Measurements from ENCODE around the gene PHF1. TPM values are rescaled to one million over a fixed set of nuclear protein-coding genes. Genes with fewer than 3 reads are reported as not detected.
A peak's percentile ranks its signal among the peaks of the same experiment; 100 is the strongest.

The PHF1 gene
- total RNA-seq, 4 donors from 2014 or later: 75.3 to 109 (median 88.5) TPM

DNA sequence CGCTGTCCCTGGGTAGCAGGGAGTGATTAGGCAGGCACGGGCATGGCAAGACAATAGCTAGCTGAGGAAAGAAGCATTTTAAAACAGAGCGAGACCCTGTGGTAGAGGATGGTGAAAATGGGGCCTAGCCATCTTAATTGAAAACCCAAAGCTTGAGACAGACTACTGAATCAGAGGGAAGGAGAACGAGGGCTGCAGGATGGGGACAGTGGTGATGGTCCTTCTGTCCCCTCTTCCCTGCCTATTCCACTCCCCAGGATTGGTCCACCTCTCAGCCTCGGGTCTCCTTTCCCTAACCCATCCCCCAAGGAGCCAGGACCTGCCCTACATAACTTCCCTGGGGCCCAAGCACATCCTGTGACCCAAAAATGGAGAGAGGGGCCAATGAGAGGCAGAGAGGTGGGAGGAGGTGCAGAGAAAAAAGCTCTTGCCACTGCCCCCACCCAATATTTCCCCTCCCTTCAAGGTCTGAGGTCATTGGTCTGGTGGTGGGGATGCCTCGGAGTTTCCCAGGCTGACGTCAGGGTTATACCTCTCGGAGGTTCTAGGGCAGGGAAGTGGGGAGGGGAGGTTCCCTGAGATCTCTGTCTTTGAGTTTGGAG lies 8.0 kb downstream of the PHF1 start:
- Histone ChIP-seq H3K36me3 (peaks cover 17 to 24% of the 10 kb centered on the region in 2 donors), H3K27ac (peak overlapping the region; percentile 96 to 98 (median 97)), H3K9me3 (no peaks in the 10 kb centered on the region), H3K27me3 (no peaks in the 10 kb centered on the region), H3K4me3 (replicated peaks in 1 of 3) (peak overlapping the region in 2 of 3 donors; percentile 34 to 44), H3K4me1 (peaks cover 11 to 43% of the 10 kb centered on the region in 2 donors)
- no peak for DNase-seq
- TF ChIP-seq, protein P1, sequence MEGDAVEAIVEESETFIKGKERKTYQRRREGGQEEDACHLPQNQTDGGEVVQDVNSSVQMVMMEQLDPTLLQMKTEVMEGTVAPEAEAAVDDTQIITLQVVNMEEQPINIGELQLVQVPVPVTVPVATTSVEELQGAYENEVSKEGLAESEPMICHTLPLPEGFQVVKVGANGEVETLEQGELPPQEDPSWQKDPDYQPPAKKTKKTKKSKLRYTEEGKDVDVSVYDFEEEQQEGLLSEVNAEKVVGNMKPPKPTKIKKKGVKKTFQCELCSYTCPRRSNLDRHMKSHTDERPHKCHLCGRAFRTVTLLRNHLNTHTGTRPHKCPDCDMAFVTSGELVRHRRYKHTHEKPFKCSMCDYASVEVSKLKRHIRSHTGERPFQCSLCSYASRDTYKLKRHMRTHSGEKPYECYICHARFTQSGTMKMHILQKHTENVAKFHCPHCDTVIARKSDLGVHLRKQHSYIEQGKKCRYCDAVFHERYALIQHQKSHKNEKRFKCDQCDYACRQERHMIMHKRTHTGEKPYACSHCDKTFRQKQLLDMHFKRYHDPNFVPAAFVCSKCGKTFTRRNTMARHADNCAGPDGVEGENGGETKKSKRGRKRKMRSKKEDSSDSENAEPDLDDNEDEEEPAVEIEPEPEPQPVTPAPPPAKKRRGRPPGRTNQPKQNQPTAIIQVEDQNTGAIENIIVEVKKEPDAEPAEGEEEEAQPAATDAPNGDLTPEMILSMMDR (IDR thresholded peaks at IDR 0.05): no peak
- no peak for TF ChIP-seq POLR2A (IDR thresholded peaks at IDR 0.05)
- intact Hi-C loops (cut with DNase I): no loop called here
- WGBS, 2 donors: 44 to 50% methylated on average over 8 of the region's 8 CpGs

GRCh38 chr6:33419580-33420490 lies 9.0 kb downstream of the PHF1 start, which contains the start of gene SYNGAP1:
Gene SYNGAP1 (plus strand): TSS chr6:33420065. CDS start chr6:33420265, 200 bp downstream.
- Histone ChIP-seq H3K36me3 (peaks cover 11 to 13% of the 10 kb centered on the region in 2 donors), H3K9me3 (no peaks in the 10 kb centered on the region), H3K27ac (peak within 1 kb of the TSS; percentile 96 to 98 (median 97)), H3K4me1 (peaks cover 16 to 48% of the 10 kb centered on the region in 2 donors), H3K27me3 (no peaks in the 10 kb centered on the region), H3K4me3 (replicated peaks in 1 of 3) (peak within 1 kb of the TSS in 1 of 3 donors; percentile 12)
- WGBS, 2 donors: 2 to 5% methylated on average over 21 to 22 of the region's 22 CpGs
- TF ChIP-seq POLR2A (IDR thresholded peaks at IDR 0.05): no peak
- TF ChIP-seq, protein P1 (IDR thresholded peaks at IDR 0.05): no peak
- intact Hi-C loops (cut with DNase I): loop anchor here (10.0 kb wide), 1 partner anchor 215 kb away; the partner anchor contains the start of genes HSD17B8, RING1, RXRB and SLC39A7
- peak; percentile 32 to 56 for DNase-seq

DNA sequence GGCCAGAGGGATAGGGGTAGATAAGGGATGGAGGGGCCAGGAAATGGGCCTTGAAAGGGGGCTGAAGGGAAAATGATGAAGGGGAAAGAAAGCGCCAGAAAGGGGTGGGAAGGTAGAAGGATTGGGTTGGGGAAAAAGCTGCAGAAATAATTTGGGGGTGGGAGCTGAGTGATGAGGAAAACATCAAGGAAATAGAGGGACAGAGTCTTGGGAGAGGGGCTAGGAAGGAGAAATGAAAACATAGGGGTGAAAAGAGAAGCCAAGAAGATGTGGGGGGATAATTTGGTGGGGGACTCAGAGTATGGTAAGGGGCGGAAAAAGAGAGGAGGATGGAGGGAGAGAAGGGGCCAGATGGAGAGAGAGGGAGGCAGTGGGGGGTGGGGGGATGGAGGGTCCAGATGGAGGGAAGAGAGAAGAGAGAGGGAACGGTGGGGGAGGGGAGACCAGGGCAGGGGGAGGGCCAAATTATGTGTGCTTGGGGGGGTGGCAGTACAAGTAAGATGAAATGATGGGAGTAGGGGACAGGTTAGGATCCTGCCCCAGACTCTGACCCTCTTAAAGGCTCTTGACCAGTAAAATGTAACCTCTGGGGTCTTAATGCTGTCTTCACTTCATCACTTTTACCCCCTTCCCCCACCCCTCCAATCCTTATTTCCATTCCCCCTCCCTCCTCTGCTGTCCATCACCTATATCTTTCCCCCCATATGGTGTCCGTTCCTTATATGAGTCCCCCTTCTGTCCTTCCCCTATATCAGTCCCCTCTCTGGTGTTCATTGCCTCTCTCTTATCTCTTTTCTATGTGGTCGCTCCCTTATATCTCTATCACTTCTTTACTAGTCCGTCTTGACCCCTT lies 9.9 kb downstream of the PHF1 start:
- intact Hi-C loops (cut with DNase I): loop anchor here (10.0 kb wide), 1 partner anchor 216 kb away; the partner anchor contains the start of genes HSD17B8, RING1, RXRB and SLC39A7
- Histone ChIP-seq H3K27ac (peak overlapping the region in 1 of 3 donors; percentile 17), H3K4me3 (replicated peaks in 1 of 3) (peak overlapping the region in 1 of 3 donors; percentile 12), H3K27me3 (no peaks in the 10 kb centered on the region), H3K36me3 (peaks cover 2 to 5% of the 10 kb centered on the region in 2 donors), H3K4me1 (peaks cover 21 to 44% of the 10 kb centered on the region in 2 donors), H3K9me3 (no peaks in the 10 kb centered on the region)
- WGBS, 2 donors: 63 to 65% methylated on average over 6 of the region's 6 CpGs
- no peak for TF ChIP-seq POLR2A (IDR thresholded peaks at IDR 0.05)
- TF ChIP-seq, protein P1 (IDR thresholded peaks at IDR 0.05): no peak
- DNase-seq: no peak

- intact Hi-C loops (cut with DNase I): loop anchor here (10.0 kb wide), 1 partner anchor 216 kb away; the partner anchor contains the start of genes HSD17B8, RING1, RXRB and SLC39A7
- 86 to 90% methylated on average over 2 of the region's 2 CpGs for WGBS, 2 donors
- DNase-seq: no peak
- H3K27me3 ChIP-seq: no peaks in the 10 kb centered on the region
- peaks cover 21 to 39% of the 10 kb centered on the region in 2 donors for H3K4me1 ChIP-seq
- H3K27ac ChIP-seq: no peak overlapping the region
- H3K4me3 ChIP-seq (replicated peaks in 1 of 3): no peak overlapping the region
- no peak for TF ChIP-seq POLR2A (IDR thresholded peaks at IDR 0.05)
- TF ChIP-seq, protein P1 (IDR thresholded peaks at IDR 0.05): no peak
- H3K9me3 ChIP-seq: no peaks in the 10 kb centered on the region
- H3K36me3 ChIP-seq: no peaks in the 10 kb centered on the region
Measured at GRCh38 chr6:33421344-33421643, 10.5 kb downstream of the PHF1 start.
